NB4 (cell line): ENCODE measurements around the gene CFAP100.

ENCODE experiments used
- DNase-seq: peaks from one replicate; pipeline ENCODE4 v3.0.0; 2010; ENCODE audit warnings: low read depth
- H3K4me3 ChIP-seq: one replicate; pipeline ENCODE4 v1.5.1; 2011; ENCODE audit warnings: mild to moderate bottlenecking, low read depth, low read length, moderate library complexity
- MYC ChIP-seq: IDR thresholded peaks from 2 replicates; pipeline ENCODE4 v1.6.1; 2011; ENCODE audit warnings: low read depth, low read length
- POLR2A ChIP-seq: IDR thresholded peaks from 2 replicates; pipeline ENCODE4 v1.6.1; 2011; ENCODE audit warnings: mild to moderate bottlenecking; ENCODE audit not compliant: insufficient read length; ENCODE audit errors: extremely low read depth
- TF ChIP-seq, protein P1 (sequence below): IDR thresholded peaks from 2 replicates; pipeline ENCODE4 v1.6.1; 2011; ENCODE audit warnings: low read depth, low read length
- TF ChIP-seq, protein P2 (sequence below): IDR thresholded peaks from one replicate; pipeline ENCODE4 v1.5.1; 2012; ENCODE audit warnings: low read depth, low read length

CFAP100 gene

GRCh38 chr3:126402666-126403302 lies 8.1 kb downstream of the CFAP100 start:
- no peak overlapping the region for H3K4me3 ChIP-seq
- TF ChIP-seq, protein P1, sequence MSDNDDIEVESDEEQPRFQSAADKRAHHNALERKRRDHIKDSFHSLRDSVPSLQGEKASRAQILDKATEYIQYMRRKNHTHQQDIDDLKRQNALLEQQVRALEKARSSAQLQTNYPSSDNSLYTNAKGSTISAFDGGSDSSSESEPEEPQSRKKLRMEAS = no peak
- TF ChIP-seq POLR2A = no peak
- no peak for DNase-seq

GRCh38 chr3:126406389-126407296 lies 11.9 kb downstream of the CFAP100 start:
- DNase-seq = no peak
- no peak overlapping the region for H3K4me3 ChIP-seq
- no peak for TF ChIP-seq MYC
- TF ChIP-seq, protein P1 = no peak
- TF ChIP-seq, protein P2, sequence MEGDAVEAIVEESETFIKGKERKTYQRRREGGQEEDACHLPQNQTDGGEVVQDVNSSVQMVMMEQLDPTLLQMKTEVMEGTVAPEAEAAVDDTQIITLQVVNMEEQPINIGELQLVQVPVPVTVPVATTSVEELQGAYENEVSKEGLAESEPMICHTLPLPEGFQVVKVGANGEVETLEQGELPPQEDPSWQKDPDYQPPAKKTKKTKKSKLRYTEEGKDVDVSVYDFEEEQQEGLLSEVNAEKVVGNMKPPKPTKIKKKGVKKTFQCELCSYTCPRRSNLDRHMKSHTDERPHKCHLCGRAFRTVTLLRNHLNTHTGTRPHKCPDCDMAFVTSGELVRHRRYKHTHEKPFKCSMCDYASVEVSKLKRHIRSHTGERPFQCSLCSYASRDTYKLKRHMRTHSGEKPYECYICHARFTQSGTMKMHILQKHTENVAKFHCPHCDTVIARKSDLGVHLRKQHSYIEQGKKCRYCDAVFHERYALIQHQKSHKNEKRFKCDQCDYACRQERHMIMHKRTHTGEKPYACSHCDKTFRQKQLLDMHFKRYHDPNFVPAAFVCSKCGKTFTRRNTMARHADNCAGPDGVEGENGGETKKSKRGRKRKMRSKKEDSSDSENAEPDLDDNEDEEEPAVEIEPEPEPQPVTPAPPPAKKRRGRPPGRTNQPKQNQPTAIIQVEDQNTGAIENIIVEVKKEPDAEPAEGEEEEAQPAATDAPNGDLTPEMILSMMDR = no peak
- TF ChIP-seq POLR2A = no peak

DNA sequence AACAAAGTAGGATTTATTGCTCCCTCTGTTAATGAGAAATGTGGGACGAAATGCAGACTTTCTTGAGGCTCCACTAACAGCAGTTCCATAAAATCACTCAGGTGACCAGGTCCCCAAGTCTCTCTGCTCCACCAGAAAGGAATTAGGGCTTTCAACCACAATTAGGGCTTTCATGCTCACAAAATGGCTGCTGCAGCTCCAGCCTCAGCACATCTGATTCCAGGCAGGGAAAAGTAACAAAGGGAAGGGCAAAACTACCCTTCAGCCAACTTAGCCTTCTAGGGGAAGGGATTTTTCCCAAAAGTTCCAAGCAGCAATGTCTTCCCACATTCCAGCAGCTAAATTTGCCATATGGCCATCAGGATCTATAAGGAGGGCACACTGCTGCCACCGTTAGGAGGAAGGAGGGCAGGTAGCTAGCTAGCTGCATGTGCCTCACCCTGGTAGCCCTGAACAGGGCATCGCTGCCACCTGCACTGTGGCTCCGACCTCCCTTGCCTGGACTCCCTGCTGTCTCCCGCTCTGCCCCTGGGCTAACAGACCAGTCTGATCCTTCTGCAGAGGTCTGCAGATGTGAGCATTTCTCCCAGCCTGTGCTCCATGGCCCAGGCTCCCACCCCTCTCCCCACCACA lies 12.8 kb downstream of the CFAP100 start:
- TF ChIP-seq POLR2A = no peak
- TF ChIP-seq, protein P2 = no peak
- TF ChIP-seq MYC = no peak
- TF ChIP-seq, protein P1 = no peak
- no peak for DNase-seq
- H3K4me3 ChIP-seq = no peak overlapping the region

DNA sequence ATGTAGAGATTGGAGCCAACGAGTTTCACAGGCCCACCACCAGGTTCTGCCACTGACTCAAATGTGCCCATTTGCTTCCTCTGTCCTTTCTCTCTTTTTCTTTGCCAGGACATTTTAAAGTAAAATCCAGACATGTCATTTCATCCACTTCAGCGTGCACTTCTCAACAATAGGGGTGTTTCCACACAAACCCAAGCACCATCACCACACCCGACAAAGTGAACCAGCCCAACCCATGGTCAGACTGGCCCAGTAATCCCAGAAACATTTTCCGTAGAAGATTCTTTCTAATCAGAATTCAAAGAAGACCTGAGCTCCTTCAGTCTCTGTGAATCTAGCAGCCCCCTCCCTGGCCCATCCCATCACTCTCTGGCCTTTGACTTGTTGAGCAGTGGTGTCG lies 13.4 kb downstream of the CFAP100 start:
- TF ChIP-seq, protein P2 = no peak
- DNase-seq = no peak
- no peak overlapping the region for H3K4me3 ChIP-seq

DNA sequence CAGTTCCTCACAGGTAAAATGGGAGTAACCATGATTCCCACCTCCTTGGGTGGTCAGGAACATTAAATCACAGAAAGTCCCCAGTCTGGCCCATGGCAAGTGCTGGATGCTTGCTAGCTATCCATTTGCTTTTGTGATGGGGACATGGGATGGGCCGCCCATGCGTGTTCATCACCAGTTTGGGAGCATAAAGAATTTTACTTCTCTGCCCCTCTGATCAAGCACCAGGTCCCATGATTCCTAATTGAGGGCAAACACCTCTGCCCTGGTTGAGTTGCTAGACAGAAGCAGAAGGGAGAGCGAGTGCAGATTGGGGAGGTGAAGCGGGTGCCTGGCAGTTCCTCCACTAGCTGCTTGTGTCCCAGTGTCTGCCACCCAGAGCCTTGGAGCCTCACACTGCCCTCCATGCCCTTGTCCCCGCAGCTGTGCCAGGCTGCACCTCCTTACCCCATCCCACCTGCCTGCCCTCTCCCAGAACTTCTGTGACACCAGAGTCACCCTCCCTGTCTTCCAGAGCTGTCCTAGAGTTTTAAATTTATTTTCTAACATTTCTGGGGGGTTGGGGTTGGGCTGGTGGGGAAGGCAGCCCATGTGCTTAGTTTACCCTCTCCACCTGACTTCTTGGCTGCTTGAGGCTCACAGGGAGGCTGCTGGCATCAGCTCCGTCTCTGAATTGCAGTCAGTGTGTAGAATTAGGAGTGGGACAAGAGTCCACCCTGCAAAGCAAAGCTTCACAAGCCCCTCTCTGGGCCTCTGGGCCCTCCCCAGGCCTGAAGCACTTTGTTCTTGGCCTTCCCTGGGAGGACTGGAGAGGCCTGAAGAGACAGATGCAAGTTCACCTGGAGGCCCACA lies 18.4 kb downstream of the CFAP100 start:
- no peak overlapping the region for H3K4me3 ChIP-seq
- TF ChIP-seq MYC = no peak
- TF ChIP-seq, protein P1 = no peak
- TF ChIP-seq, protein P2 = no peak
- no peak for TF ChIP-seq POLR2A
- no peak for DNase-seq
